HepG2 (cell line): ENCODE measurements around the gene CYB5R3. TPM values are rescaled to one million over a fixed set of nuclear protein-coding genes. Genes with fewer than 3 reads are reported as not detected.

Experiments used
- AKNA ChIP-seq: sonication (generic); formaldehyde crosslinking; IDR thresholded peaks from 2 replicates; pipeline ENCODE4 v1.4.0; 2020; ENCODE audit warnings: missing genetic modification reagents, borderline replicate concordance
- DNMT3B ChIP-seq: conservative IDR thresholded peaks from 2 replicates; pipeline ENCODE4 v1.6.1; 2016; ENCODE audit warnings: missing biosample characterization, control low read depth
- ELF3 ChIP-seq: IDR thresholded peaks from 2 replicates; pipeline ENCODE4 v1.6.1; 2016; ENCODE audit warnings: missing genetic modification reagents, missing compliant biosample characterization
- FOXA1 ChIP-seq, 2 experiments: fragments of 450-650 bp in 1 of 2; sonication (generic) in 1 of 2; formaldehyde crosslinking in 1 of 2; IDR thresholded peaks; 2 replicates each; pipeline versions ENCODE4 v1.4.0 to v1.6.1; 2016 to 2020; ENCODE audit warnings: missing genetic modification reagents in 1 of 2
- HNRNPUL1 ChIP-seq: fragments of 200-400 bp; formaldehyde crosslinking; IDR thresholded peaks from 2 replicates; pipeline ENCODE4 v1.6.1; 2017; ENCODE audit warnings: low read depth, mild to moderate bottlenecking, low read length, moderate library complexity
- PHB2 ChIP-seq: fragments of 450-650 bp; IDR thresholded peaks from 2 replicates; pipeline ENCODE4 v1.6.1; 2018; ENCODE audit not compliant: partially characterized antibody
- PHF8 ChIP-seq: sonication (generic); formaldehyde crosslinking; IDR thresholded peaks from 2 replicates; pipeline ENCODE4 v1.5.0; 2020; ENCODE audit warnings: missing genetic modification reagents
- SMAD9 ChIP-seq: sonication (generic); formaldehyde crosslinking; IDR thresholded peaks from 2 replicates; pipeline ENCODE4 v1.5.1; 2020; ENCODE audit warnings: mild to moderate bottlenecking, missing genetic modification reagents
- THAP11 ChIP-seq: IDR thresholded peaks from 2 replicates; pipeline ENCODE4 v1.6.1; 2016; ENCODE audit warnings: missing biosample characterization, missing genetic modification reagents
- XBP1 ChIP-seq: sonication (generic); formaldehyde crosslinking; IDR thresholded peaks from 2 replicates; pipeline ENCODE4 v1.5.0; 2020; ENCODE audit warnings: missing genetic modification reagents
- ZNF337 ChIP-seq: sonication (generic); formaldehyde crosslinking; IDR thresholded peaks from 2 replicates; pipeline ENCODE4 v1.5.1; 2020; ENCODE audit warnings: missing genetic modification reagents, low read depth, mild to moderate bottlenecking, borderline replicate concordance
- ZNF34 ChIP-seq: sonication (generic); formaldehyde crosslinking; IDR thresholded peaks from 2 replicates; pipeline ENCODE4 v1.4.0; 2020; ENCODE audit warnings: mild to moderate bottlenecking, missing genetic modification reagents, borderline replicate concordance
- ZNF552 ChIP-seq: sonication (generic); formaldehyde crosslinking; IDR thresholded peaks from 2 replicates; pipeline ENCODE4 v1.9.0; 2022; ENCODE audit warnings: missing genetic modification reagents, mild to moderate bottlenecking, borderline replicate concordance
- ZNF574 ChIP-seq: sonication (generic); formaldehyde crosslinking; IDR thresholded peaks from 2 replicates; pipeline ENCODE4 v1.4.0; 2020; ENCODE audit warnings: missing genetic modification reagents
- ZNF629 ChIP-seq: sonication (generic); formaldehyde crosslinking; conservative IDR thresholded peaks from 2 replicates; pipeline ENCODE4 v1.5.0; 2020; ENCODE audit warnings: missing genetic modification reagents
- ZNF678 ChIP-seq: sonication (generic); formaldehyde crosslinking; IDR thresholded peaks from 2 replicates; pipeline ENCODE4 v1.4.0; 2020; ENCODE audit warnings: mild to moderate bottlenecking, missing genetic modification reagents
- ZNF777 ChIP-seq: sonication (generic); formaldehyde crosslinking; IDR thresholded peaks from 2 replicates; pipeline ENCODE4 v1.4.0; 2020; ENCODE audit warnings: missing genetic modification reagents
- polyA plus RNA-seq, 8 experiments: library from polyadenylated mRNA; depleted of rRNA in 3 of 8; stranded (reverse) in 7 of 8; unstranded in 1 of 8; fragments of >200 nt; fragmentation: Illumina TruSeq in 4 of 8; extraction: Trizol in 4 of 8; gene quantifications; 2 replicates each; pipeline versions ENCODE4 v1.2.1 to v1.2.3, GENCODE V29; 2011 to 2016; ENCODE audit warnings: low read depth in 4 of 8, missing spikeins in 1 of 8, mixed read lengths in 1 of 8; ENCODE audit not compliant: insufficient read depth in 1 of 8
- total RNA-seq, 5 experiments: library from RNA; depleted of rRNA; stranded (reverse); fragments of >200 nt; fragmentation: Illumina TruSeq; extraction: Trizol; gene quantifications; 2 replicates each; pipeline ENCODE4 v1.2.3, GENCODE V29; 2016; ENCODE audit warnings: low read depth in 1 of 5
- TF ChIP-seq, protein P1 (sequence below): sonication (generic); formaldehyde crosslinking; IDR thresholded peaks from 2 replicates; pipeline ENCODE4 v1.5.1; 2020; ENCODE audit warnings: missing genetic modification reagents, mild to moderate bottlenecking, borderline replicate concordance
- TF ChIP-seq, protein P2 (sequence below): sonication (generic); formaldehyde crosslinking; IDR thresholded peaks from 2 replicates; pipeline ENCODE4 v1.4.0; 2020; ENCODE audit warnings: missing genetic modification reagents

The CYB5R3 gene
- total and polyA plus RNA-seq, 2 of the 13 experiments (the other 11 are each of a cell fraction or from before 2014, with no cell fraction given) = 32.4 to 305 TPM

DNA sequence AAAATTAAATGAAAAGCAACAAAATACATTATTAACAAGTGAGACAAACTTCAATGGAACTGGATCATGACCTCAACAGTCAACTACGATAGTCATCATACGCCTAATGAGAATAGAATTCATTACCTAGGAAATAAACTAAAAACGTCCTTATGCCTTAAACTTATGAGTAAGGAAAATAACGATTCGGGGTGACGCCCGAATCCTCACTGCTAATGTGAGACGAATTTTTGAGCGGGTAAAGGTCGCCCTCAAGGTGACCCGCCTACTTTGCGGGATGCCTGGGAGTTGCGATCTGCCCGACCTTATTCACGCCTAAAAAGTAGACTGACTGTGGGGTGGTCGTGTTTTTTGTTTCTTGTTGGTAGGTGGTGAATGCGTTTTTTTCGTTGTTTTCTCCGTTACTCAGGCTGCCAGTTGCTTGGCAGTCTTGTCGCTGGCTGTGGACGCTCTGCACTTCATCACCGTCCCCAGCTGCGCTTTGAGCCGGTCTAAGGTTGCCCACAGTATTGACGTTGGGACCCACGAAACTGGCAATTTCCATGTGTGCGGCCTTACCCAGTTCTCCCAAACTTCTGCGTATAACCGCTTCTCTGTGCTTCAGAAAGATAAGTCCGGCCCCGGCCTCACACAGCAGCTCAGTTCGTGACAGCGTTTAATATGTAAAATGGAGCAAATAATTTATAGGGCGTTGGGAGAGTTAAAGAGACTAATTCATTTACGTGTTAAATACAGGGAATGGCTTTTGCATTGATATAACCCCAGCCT, 33.9 kb downstream of the CYB5R3 start (continued):
- TF ChIP-seq ZNF574 (CRISPR knock-in tag) (peak; percentile 88), THAP11 (peak; percentile 88), AKNA (peak; percentile 51; the same call in 1 of the 2 replicates), PHF8 (CRISPR knock-in tag) (peak; percentile 77), ZNF777 (CRISPR knock-in tag) (no peak), FOXA1 (IDR thresholded peaks at IDR 0.05) (no peak), FOXA1 (CRISPR knock-in tag; IDR thresholded peaks at IDR 0.05) (peak; percentile 67), ZNF34 (CRISPR knock-in tag) (peak; percentile 93; the same call in 1 of the 2 replicates), XBP1 (no peak; the same call in 1 of the 2 replicates), PHB2 (no peak), ZNF552 (no peak; the same call in 1 of the 2 replicates), SMAD9 (no peak), ZNF337 (no peak), ZNF629 (CRISPR knock-in tag) (peak; percentile 53), ZNF678 (CRISPR knock-in tag) (no peak), DNMT3B (CRISPR knock-in tag) (0 out of 2 replicates have a peak, but pooled peaks have one; percentile 81), ELF3 (CRISPR knock-in tag) (peak; percentile 80), HNRNPUL1 (no peak)
- TF ChIP-seq, protein P1, sequence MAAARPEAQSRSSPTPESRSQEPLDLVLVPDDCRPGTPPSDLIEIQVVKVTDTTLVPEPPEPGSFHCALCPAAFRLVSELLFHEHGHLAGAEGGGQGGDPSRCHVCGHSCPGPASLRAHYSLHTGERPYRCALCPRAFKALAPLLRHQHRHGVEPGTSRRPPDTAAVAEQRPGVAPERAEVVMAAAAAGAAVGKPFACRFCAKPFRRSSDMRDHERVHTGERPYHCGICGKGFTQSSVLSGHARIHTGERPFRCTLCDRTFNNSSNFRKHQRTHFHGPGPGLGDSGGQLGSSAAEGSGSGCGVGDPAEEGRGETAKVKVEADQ (CRISPR knock-in tag) = peak; percentile 44; the same call in 1 of the 2 replicates
- TF ChIP-seq, protein P2, sequence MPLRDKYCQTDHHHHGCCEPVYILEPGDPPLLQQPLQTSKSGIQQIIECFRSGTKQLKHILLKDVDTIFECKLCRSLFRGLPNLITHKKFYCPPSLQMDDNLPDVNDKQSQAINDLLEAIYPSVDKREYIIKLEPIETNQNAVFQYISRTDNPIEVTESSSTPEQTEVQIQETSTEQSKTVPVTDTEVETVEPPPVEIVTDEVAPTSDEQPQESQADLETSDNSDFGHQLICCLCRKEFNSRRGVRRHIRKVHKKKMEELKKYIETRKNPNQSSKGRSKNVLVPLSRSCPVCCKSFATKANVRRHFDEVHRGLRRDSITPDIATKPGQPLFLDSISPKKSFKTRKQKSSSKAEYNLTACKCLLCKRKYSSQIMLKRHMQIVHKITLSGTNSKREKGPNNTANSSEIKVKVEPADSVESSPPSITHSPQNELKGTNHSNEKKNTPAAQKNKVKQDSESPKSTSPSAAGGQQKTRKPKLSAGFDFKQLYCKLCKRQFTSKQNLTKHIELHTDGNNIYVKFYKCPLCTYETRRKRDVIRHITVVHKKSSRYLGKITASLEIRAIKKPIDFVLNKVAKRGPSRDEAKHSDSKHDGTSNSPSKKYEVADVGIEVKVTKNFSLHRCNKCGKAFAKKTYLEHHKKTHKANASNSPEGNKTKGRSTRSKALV = peak; percentile 83
